RCC 7860 (cell line): ENCODE data around the gene CTPS1.

Experiments used
- DNase-seq: peaks from one replicate; pipeline ENCODE4 v3.0.0-alpha.2; 2015; ENCODE audit warnings: low spot score
- FAIRE-seq: peaks from 2 replicates; lab custom pipeline; 2012; peaks lifted over from hg19 to GRCh38; lab: Jason Lieb, UNC

Gene CTPS1

DNA sequence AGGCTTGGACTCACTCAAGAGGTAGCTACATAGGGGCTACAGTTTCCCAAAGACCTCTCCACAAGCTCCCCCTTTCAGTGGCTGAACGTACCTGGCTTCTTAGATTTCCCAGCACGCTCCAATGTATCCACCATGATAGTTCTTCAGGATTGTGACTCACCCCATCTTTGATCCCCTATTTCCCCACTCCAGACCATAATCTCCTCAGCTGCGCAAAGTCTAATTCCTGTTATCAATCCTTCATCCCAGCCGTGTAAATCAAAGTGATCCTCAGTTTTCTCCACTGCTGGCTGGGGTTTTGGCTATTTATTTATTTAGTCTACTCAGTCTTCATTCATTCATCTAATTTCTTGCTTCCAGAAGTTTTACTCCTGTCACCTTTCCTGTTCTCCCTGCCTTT lies 13.1 kb upstream of the CTPS1 start:
- DNase-seq (no peak), FAIRE-seq (no peak)

GRCh38 chr1:40969445-40969844 lies 10.1 kb upstream of the CTPS1 start:
- FAIRE-seq, result no peak
- DNase-seq, result no peak

DNA sequence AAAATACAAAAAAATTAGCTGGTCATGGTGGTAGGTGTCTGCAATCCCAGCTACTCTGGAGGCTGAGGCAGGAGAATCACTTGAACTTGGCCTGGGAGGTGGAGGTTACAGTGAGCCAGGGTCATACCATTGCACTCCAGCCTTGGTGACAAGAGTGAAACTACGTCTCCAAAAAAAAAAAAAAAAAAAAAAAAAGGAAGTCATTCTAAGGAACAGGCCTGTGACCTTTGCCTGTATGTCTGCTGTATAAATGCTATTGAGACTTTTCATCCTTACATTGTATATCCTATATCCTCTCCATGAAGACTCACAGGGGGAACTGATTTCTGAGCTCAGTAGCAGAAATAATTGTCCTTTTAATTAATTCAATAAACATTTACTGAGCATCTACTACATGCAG lies 7.5 kb upstream of the CTPS1 start:
- DNase-seq (no peak), FAIRE-seq (no peak)

GRCh38 chr1:40973912-40974311 lies 5.6 kb upstream of the CTPS1 start:
- FAIRE-seq (no peak), DNase-seq (no peak)

GRCh38 chr1:40974945-40975344 lies 4.6 kb upstream of the CTPS1 start:
- no peak for DNase-seq
- FAIRE-seq, result no peak

GRCh38 chr1:40976952-40977690 lies 2.4 kb upstream of the CTPS1 start:
- DNase-seq, result no peak
- no peak for FAIRE-seq

DNA sequence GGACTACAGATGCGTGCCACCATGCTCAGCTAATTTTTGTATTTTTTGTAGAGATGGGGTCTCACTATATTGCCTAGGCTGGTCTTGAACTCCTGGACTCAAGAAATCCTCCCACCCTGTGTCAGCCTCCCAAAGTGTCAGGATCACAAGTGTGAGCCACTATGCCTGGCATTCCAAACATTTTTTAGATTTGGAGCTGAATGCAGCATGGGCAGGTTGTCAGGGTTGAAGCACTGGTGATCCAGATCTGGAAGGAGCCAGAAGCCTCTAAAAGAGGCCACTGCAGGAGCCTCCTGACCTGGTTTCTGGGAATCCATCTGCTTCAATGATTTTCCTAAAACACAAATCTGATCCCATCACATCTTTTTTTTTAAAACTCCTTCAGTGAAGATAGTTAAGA lies 1.8 kb upstream of the CTPS1 start:
- DNase-seq (no peak), FAIRE-seq (no peak)

- no peak for FAIRE-seq
- DNase-seq, result no peak
Observed at GRCh38 chr1:40978886-40979240, 633 bp upstream of the CTPS1 start.

GRCh38 chr1:40980068-40980452 lies 564 bp downstream of the CTPS1 start:
- DNase-seq (no peak), FAIRE-seq (no peak)

- FAIRE-seq, result no peak
- DNase-seq, result peak; percentile 59
Observed at GRCh38 chr1:40980453-40981121, 1.1 kb downstream of the CTPS1 start.

DNA sequence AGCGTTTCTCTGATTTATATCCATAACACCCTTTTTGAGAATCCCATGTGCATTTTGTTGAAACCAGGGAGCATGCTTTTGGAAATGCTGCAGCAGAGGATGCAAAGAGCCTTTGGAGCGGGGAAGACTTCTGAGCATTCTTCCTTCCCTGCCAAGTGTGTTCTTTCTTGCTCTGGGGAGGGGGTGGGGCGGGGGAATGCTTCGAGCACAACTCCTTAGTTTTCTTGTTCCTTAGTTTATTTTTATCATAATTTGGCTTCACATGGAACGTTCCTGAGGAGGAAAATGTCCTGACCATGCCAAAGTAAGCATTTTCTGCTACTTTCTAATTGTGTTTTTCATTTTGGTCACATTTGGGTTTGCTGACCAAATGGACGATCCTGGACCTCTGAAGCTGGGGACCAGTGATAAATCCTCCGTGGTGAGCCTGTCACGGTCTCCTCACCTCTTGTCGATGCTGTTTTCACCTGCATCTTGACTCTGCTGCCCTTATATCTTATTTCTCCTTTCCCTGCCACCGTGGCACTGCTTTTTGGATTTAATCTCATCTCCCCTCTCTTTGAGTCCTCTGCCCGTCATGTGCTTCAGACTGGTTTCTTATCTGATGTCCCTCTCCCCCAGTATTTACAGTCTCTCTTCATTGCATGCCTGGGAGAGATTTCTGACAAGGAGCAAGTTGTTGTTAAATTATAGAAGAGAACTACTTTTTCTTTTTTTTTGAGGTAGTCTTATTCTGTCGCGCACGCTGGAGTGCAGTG lies 2.4 kb downstream of the CTPS1 start:
- FAIRE-seq (no peak), DNase-seq (no peak)

- FAIRE-seq (no peak), DNase-seq (no peak)
Observed at GRCh38 chr1:40982721-40983120, 3.2 kb downstream of the CTPS1 start.

- DNase-seq, result no peak
- no peak for FAIRE-seq
Observed at GRCh38 chr1:40983286-40983685, 3.8 kb downstream of the CTPS1 start.

- DNase-seq (no peak), FAIRE-seq (no peak)
Observed at GRCh38 chr1:40984066-40984465, 4.6 kb downstream of the CTPS1 start.

- FAIRE-seq, result no peak
- no peak for DNase-seq
Observed at GRCh38 chr1:40984531-40984930, 5.0 kb downstream of the CTPS1 start.

DNA sequence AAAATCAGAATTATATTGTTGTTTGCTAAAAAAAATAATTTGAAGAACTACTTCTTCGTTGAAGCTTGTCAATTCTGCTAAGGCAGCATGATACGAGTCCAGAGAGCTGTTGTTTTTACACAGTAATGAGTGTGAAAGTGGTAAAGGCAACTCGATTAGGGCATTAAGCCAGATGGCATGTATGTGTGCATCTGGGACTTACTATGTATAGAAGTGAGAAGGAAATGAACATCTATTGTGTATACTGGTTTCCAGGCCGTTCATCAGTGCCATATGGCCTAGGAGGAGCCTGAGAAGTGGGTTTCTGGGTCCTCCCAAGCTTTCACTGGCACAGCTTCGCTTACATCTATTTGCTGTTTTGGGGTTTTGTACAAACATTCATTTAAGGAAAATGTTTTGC lies 5.7 kb downstream of the CTPS1 start:
- DNase-seq (no peak), FAIRE-seq (no peak)

DNA sequence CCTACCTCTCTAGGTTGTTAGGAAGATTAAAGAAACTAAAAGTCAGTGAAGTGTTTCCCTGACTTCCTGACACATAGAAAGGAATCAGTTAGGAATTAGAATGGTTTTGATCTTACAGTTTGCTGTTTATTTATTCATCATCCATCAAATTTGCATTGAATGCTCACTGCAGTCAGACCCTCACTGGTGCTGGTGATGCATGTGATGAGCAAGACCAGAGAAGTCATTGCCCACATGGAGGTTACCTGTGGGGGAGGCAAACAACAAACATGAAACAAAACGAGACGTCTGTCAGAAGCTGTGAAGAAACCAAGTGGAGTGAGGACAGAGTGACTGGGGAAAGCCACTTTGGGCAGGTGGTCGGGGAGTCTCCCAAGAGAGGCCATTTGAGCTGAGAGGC lies 6.4 kb downstream of the CTPS1 start:
- no peak for FAIRE-seq
- no peak for DNase-seq

- FAIRE-seq, result no peak
- no peak for DNase-seq
Observed at GRCh38 chr1:40986328-40986783, 6.9 kb downstream of the CTPS1 start.

DNA sequence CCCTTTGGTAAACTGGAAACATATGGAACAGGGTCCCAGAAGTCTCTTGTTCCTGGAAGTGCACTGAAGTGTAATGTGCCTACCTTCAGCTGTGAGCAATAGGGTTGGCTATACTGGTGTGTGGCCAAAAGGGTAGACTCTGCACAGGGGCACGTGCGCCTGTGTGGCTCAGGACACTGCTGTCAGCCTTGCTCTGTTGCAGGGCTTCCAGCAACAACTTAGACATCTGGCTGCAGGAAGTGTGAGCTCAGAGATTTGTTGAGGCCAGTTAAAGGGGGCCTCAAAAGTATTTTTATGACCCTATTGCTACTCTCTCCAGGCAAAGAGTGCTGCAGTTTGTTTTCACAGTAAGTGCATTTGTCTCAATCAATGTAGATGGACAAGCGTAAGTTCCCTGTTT lies 7.5 kb downstream of the CTPS1 start:
- FAIRE-seq (no peak), DNase-seq (no peak)

DNA sequence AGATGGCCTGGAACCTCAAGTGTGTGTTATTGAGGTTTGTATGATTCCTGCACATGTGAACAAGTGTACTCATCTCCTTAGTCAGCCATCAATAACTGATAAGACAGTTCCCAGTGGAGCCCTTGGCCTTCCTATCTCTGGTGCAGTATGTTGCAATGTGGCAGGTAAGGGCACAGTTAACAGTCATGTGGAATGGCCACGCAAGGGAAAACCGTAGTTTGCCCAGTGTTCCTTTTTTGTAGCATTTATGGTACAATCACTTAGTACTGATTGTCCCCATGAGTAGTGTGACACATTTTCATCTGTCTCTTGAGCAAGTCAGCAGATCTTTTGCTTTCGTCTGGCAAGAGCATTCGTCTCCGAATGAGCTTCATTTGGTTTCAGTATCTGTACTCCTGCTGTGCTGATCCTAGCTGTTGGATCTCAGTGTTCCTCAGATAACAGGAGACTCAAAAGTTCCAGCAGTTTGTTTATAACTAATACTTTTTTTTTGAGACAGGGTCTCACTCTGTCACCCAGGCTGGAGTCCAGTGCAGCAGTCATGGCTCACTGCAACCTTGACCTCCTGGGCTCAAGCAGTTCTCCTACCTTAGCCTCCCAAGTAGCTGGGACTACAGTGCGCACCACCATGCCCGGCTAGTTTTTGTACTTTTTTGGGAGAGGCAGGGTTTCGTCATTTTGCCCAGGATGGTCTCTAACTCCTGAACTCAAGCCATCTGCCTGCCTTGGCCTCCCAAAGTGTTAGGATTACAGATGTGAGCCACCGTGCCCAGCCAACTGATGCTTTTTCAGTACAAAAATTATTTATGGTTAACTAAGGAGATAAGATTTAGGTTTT lies 8.2 kb downstream of the CTPS1 start:
- FAIRE-seq (no peak), DNase-seq (no peak)

- no peak for DNase-seq
- FAIRE-seq, result no peak
Observed at GRCh38 chr1:40988280-40988679, 8.8 kb downstream of the CTPS1 start.
